Liver (tissue), 9 donors: ENCODE measurements around the gene ITCH. TPM values are rescaled to one million over a fixed set of nuclear protein-coding genes. Genes with fewer than 3 reads are reported as not detected.

Experiments used
- DNase-seq: peaks from one replicate; pipeline ENCODE4 v3.0.0-alpha.2; 2017; ENCODE audit warnings: low spot score
- H3K27ac ChIP-seq, 2 donors: one replicate each; pipeline ENCODE4 v1.7.0; 2013; ENCODE audit warnings: inconsistent platforms in 2 of 2, low read length in 2 of 2, control low read depth in 1 of 2, low read depth in 1 of 2, mild to moderate bottlenecking in 1 of 2
- H3K27me3 ChIP-seq, 4 donors: one replicate each; pipeline versions ENCODE4 v1.6.1 to v1.7.0; 2013; ENCODE audit warnings: low read length in 3 of 4, inconsistent platforms in 1 of 4, mild to moderate bottlenecking in 1 of 4, moderate library complexity in 1 of 4; ENCODE audit not compliant: control insufficient read depth in 4 of 4, insufficient read depth in 4 of 4
- H3K36me3 ChIP-seq, 4 donors: one replicate each; pipeline versions ENCODE4 v1.6.1 to v1.7.0; 2013; ENCODE audit warnings: low read length in 3 of 4, mild to moderate bottlenecking in 3 of 4, low read depth in 1 of 4, moderate library complexity in 1 of 4; ENCODE audit not compliant: control insufficient read depth in 4 of 4, insufficient read depth in 3 of 4
- H3K4me1 ChIP-seq, 4 donors: one replicate each; pipeline versions ENCODE4 v1.6.1 to v1.7.0; 2013; ENCODE audit warnings: low read length in 3 of 4, mild to moderate bottlenecking in 3 of 4, moderate library complexity in 1 of 4; ENCODE audit not compliant: control insufficient read depth in 4 of 4, insufficient read depth in 4 of 4
- H3K4me3 ChIP-seq, 3 donors: one replicate each; pipeline versions ENCODE4 v1.6.1 to v1.7.0; 2013; ENCODE audit warnings: low read length in 3 of 3, control low read depth in 1 of 3, low read depth in 1 of 3, mild to moderate bottlenecking in 1 of 3
- H3K9ac ChIP-seq, 2 donors: one replicate each; pipeline ENCODE4 v1.7.0; 2013; ENCODE audit warnings: low read length in 2 of 2, mild to moderate bottlenecking in 2 of 2, moderate library complexity in 2 of 2, control low read depth in 1 of 2, low read depth in 1 of 2
- H3K9me3 ChIP-seq, 4 donors: one replicate each; pipeline versions ENCODE4 v1.6.1 to v1.7.0; 2013; ENCODE audit warnings: low read length in 3 of 4; ENCODE audit not compliant: control insufficient read depth in 4 of 4
- EGR1 ChIP-seq, 2 donors: IDR thresholded peaks; 2 replicates each; pipeline ENCODE4 v1.6.1; 2016 to 2018; ENCODE audit warnings: antibody characterized with exemption in 2 of 2, low read depth in 2 of 2
- FOXA1 ChIP-seq: IDR thresholded peaks from 2 replicates; pipeline ENCODE4 v1.6.1; 2016; ENCODE audit warnings: antibody characterized with exemption
- FOXA2 ChIP-seq: IDR thresholded peaks from 2 replicates; pipeline ENCODE4 v1.6.1; 2016; ENCODE audit warnings: antibody characterized with exemption
- GABPA ChIP-seq, 2 donors: IDR thresholded peaks in 1 of 2; conservative IDR thresholded peaks in 1 of 2; 2 replicates each; pipeline ENCODE4 v1.6.1; 2016; ENCODE audit warnings: antibody characterized with exemption in 2 of 2, mild to moderate bottlenecking in 1 of 2, moderate library complexity in 1 of 2
- HNF4A ChIP-seq, 2 donors: conservative IDR thresholded peaks; 2 replicates each; pipeline ENCODE4 v1.6.1; 2016; ENCODE audit warnings: antibody characterized with exemption in 2 of 2, mild to moderate bottlenecking in 2 of 2
- HNF4G ChIP-seq: IDR thresholded peaks from 2 replicates; pipeline ENCODE4 v1.6.1; 2016; ENCODE audit warnings: antibody characterized with exemption
- JUND ChIP-seq, 2 donors: IDR thresholded peaks; 2 replicates each; pipeline ENCODE4 v1.6.1; 2016; ENCODE audit warnings: antibody characterized with exemption in 2 of 2
- NR2F2 ChIP-seq: IDR thresholded peaks from 2 replicates; pipeline ENCODE4 v1.6.1; 2016; ENCODE audit warnings: antibody characterized with exemption
- RAD21 ChIP-seq, 2 donors: IDR thresholded peaks; 2 replicates each; pipeline ENCODE4 v1.6.1; 2016; ENCODE audit warnings: antibody characterized with exemption in 2 of 2, mild to moderate bottlenecking in 2 of 2
- RXRA ChIP-seq, 2 donors: IDR thresholded peaks; 2 replicates each; pipeline ENCODE4 v1.6.1; 2017 to 2018; ENCODE audit warnings: antibody characterized with exemption in 2 of 2, mild to moderate bottlenecking in 1 of 2
- SP1 ChIP-seq: IDR thresholded peaks from 2 replicates; pipeline ENCODE4 v1.6.1; 2018; ENCODE audit warnings: antibody characterized with exemption, mild to moderate bottlenecking
- TAF1 ChIP-seq: conservative IDR thresholded peaks from 2 replicates; pipeline ENCODE4 v1.6.1; 2016; ENCODE audit warnings: antibody characterized with exemption, mild to moderate bottlenecking
- YY1 ChIP-seq: IDR thresholded peaks from 2 replicates; pipeline ENCODE4 v1.6.1; 2016; ENCODE audit warnings: antibody characterized with exemption, mild to moderate bottlenecking
- WGBS: extraction: QIAGEN DNeasy Blood & Tissue Kit; methylation state at CpG from one replicate; pipeline ENCODE4 v1.1.7; 2013; 5-methylcytosine and 5-hydroxymethylcytosine counted together
- polyA plus RNA-seq, 2 donors: library from polyadenylated mRNA; stranded (reverse) in 1 of 2; unstranded in 1 of 2; fragments of 200-250 nt in 1 of 2; fragments of >200 nt in 1 of 2; fragmentation: Nextera tagmentation in 1 of 2; extraction: Ambion mirVana in 1 of 2; gene quantifications; one replicate each; pipeline versions ENCODE4 v1.2.1 to v1.2.3, GENCODE V29; 2013 to 2015
- total RNA-seq, 2 donors: library from RNA; depleted of rRNA; stranded (reverse); fragments of >200 nt; gene quantifications; one replicate each; pipeline ENCODE4 v1.2.3, GENCODE V29; 2014
- TF ChIP-seq, protein P1 (sequence below): fragments of 150-350 bp; IDR thresholded peaks from 2 replicates; pipeline ENCODE4 v1.5.1; 2017; ENCODE audit warnings: improper control_type of control experiment, low read depth, low read length; ENCODE audit not compliant: missing input control
- TF ChIP-seq, protein P2 (sequence below): IDR thresholded peaks from 2 replicates; pipeline ENCODE4 v1.6.1; 2016; ENCODE audit warnings: antibody characterized with exemption
- TF ChIP-seq, protein P3 (sequence below): IDR thresholded peaks from 2 replicates; pipeline ENCODE4 v1.6.1; 2016; ENCODE audit warnings: antibody characterized with exemption
- TF ChIP-seq, protein P4 (sequence below): IDR thresholded peaks from 2 replicates; pipeline ENCODE4 v1.6.1; 2016; ENCODE audit warnings: antibody characterized with exemption
- TF ChIP-seq, protein P5 (sequence below): IDR thresholded peaks from 2 replicates; pipeline ENCODE4 v1.6.1; 2016; ENCODE audit warnings: antibody characterized with exemption, mild to moderate bottlenecking
- donor health status: healthy.
- donor health status: healthy.
- donor health status: healthy.
- donor health status: healthy.
- donor health status: healthy.

ITCH gene
- total and polyA plus RNA-seq, 4 donors, result 14.3 to 85.3 (median 25.8) TPM

DNA sequence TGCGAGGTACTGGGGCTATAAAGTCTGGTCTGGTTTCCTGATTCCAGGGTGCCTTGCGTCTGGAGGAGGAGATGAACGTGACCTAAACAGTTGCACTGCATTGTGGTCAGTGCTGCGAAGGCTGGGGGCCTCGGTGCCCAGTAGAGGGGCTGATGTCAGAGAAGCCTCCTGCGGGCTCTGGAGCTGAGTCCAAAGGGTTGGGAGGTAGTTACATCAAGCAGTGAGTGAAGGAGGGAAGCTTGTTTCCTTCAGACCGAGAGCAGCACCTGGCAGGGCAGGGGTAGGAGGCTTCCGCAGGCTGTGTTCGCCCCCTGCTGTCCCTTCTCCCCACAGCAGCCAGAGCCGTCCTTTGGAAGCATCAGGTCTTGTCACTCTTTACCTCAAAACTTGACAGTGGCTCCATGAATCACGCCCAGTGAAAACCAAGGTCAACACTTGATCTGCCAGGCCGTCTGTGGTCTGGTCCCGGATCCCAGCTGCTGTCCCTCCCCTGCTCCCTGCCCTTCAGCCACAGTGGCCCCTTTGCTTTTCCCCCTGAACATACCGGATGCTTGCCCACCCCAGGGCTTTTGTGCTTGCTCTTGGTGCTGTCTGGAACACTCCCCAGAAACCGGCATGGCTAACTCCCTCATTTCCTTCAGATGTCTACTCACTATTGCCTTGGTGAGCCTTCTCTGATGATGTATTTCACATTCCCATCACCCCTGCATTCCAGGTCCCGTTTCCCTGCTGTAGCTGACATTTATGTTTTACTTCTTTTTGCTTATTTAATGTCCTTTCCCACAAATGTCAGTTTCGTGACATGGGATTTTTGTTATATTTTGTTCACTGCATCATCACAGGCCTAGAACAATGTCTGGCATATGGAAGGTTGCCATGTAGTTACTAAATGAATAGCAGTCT is 160.1 kb downstream of the ITCH start:
- WGBS, result 64% methylated on average over 17 of the region's 17 CpGs
- no peak overlapping the region for H3K4me3 ChIP-seq
- H3K4me1 ChIP-seq, result peaks cover 0 to 6% (median 2%) of the 10 kb centered on the region in 4 donors
- H3K9me3 ChIP-seq, result no peaks in the 10 kb centered on the region
- peaks cover 2 to 23% (median 12%) of the 10 kb centered on the region in 4 donors for H3K36me3 ChIP-seq
- no peak overlapping the region for H3K9ac ChIP-seq
- TF ChIP-seq RAD21 (IDR thresholded peaks at IDR 0.05) (peak; percentile 69 to 81), GABPA (IDR thresholded peaks at IDR 0.05 in 1 of 2, conservative IDR thresholded peaks at IDR 0.05 in 1 of 2) (no peak)
- TF ChIP-seq, protein P1, sequence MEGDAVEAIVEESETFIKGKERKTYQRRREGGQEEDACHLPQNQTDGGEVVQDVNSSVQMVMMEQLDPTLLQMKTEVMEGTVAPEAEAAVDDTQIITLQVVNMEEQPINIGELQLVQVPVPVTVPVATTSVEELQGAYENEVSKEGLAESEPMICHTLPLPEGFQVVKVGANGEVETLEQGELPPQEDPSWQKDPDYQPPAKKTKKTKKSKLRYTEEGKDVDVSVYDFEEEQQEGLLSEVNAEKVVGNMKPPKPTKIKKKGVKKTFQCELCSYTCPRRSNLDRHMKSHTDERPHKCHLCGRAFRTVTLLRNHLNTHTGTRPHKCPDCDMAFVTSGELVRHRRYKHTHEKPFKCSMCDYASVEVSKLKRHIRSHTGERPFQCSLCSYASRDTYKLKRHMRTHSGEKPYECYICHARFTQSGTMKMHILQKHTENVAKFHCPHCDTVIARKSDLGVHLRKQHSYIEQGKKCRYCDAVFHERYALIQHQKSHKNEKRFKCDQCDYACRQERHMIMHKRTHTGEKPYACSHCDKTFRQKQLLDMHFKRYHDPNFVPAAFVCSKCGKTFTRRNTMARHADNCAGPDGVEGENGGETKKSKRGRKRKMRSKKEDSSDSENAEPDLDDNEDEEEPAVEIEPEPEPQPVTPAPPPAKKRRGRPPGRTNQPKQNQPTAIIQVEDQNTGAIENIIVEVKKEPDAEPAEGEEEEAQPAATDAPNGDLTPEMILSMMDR, result peak; percentile 41
- DNase-seq, result peak; percentile 62
- H3K27me3 ChIP-seq, result no peaks in the 10 kb centered on the region
- no peak overlapping the region for H3K27ac ChIP-seq

DNA sequence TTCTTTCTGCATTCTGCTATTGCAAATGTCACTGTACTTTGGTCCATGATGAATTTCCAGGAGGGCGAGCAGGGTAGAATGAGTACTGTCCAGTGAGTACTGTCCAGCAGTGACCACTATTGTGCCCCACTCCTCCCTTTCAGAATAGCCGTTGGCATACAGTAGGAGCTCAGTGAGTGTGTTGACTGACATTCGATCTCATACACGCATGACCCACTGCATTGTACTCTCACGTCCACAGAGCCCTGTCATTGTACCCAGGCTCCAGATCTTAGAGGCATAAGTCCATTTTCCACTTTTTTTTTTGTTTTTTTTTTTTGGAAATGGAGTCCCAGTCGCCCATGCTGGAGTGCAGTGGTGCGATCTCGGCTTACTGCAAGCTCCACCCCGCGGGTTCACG is 161.4 kb downstream of the ITCH start:
- DNase-seq, result no peak
- Histone ChIP-seq H3K27me3 (no peaks in the 10 kb centered on the region), H3K4me1 (peaks cover 0 to 6% (median 2%) of the 10 kb centered on the region in 4 donors), H3K27ac (no peak overlapping the region), H3K9ac (no peak overlapping the region), H3K36me3 (peaks cover 2 to 27% (median 16%) of the 10 kb centered on the region in 4 donors), H3K4me3 (no peak overlapping the region), H3K9me3 (no peaks in the 10 kb centered on the region)
- 93% methylated on average over 11 of the region's 11 CpGs for WGBS
- TF ChIP-seq GABPA (IDR thresholded peaks at IDR 0.05 in 1 of 2, conservative IDR thresholded peaks at IDR 0.05 in 1 of 2) (no peak), JUND (IDR thresholded peaks at IDR 0.05) (no peak), RXRA (IDR thresholded peaks at IDR 0.05) (no peak), RAD21 (IDR thresholded peaks at IDR 0.05) (no peak), HNF4G (no peak), FOXA1 (no peak), TAF1 (no peak), SP1 (no peak), EGR1 (IDR thresholded peaks at IDR 0.05; ENCODE audit: low read depth in 2 of 2) (no peak), NR2F2 (no peak), FOXA2 (no peak), HNF4A (conservative IDR thresholded peaks at IDR 0.05) (no peak), YY1 (no peak)
- TF ChIP-seq, protein P2, sequence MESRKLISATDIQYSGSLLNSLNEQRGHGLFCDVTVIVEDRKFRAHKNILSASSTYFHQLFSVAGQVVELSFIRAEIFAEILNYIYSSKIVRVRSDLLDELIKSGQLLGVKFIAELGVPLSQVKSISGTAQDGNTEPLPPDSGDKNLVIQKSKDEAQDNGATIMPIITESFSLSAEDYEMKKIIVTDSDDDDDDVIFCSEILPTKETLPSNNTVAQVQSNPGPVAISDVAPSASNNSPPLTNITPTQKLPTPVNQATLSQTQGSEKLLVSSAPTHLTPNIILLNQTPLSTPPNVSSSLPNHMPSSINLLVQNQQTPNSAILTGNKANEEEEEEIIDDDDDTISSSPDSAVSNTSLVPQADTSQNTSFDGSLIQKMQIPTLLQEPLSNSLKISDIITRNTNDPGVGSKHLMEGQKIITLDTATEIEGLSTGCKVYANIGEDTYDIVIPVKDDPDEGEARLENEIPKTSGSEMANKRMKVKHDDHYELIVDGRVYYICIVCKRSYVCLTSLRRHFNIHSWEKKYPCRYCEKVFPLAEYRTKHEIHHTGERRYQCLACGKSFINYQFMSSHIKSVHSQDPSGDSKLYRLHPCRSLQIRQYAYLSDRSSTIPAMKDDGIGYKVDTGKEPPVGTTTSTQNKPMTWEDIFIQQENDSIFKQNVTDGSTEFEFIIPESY, result no peak
- TF ChIP-seq, protein P3, sequence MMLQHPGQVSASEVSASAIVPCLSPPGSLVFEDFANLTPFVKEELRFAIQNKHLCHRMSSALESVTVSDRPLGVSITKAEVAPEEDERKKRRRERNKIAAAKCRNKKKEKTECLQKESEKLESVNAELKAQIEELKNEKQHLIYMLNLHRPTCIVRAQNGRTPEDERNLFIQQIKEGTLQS, result no peak
- TF ChIP-seq, protein P4, sequence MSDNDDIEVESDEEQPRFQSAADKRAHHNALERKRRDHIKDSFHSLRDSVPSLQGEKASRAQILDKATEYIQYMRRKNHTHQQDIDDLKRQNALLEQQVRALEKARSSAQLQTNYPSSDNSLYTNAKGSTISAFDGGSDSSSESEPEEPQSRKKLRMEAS, result no peak
- TF ChIP-seq, protein P1, result no peak
- TF ChIP-seq, protein P5, sequence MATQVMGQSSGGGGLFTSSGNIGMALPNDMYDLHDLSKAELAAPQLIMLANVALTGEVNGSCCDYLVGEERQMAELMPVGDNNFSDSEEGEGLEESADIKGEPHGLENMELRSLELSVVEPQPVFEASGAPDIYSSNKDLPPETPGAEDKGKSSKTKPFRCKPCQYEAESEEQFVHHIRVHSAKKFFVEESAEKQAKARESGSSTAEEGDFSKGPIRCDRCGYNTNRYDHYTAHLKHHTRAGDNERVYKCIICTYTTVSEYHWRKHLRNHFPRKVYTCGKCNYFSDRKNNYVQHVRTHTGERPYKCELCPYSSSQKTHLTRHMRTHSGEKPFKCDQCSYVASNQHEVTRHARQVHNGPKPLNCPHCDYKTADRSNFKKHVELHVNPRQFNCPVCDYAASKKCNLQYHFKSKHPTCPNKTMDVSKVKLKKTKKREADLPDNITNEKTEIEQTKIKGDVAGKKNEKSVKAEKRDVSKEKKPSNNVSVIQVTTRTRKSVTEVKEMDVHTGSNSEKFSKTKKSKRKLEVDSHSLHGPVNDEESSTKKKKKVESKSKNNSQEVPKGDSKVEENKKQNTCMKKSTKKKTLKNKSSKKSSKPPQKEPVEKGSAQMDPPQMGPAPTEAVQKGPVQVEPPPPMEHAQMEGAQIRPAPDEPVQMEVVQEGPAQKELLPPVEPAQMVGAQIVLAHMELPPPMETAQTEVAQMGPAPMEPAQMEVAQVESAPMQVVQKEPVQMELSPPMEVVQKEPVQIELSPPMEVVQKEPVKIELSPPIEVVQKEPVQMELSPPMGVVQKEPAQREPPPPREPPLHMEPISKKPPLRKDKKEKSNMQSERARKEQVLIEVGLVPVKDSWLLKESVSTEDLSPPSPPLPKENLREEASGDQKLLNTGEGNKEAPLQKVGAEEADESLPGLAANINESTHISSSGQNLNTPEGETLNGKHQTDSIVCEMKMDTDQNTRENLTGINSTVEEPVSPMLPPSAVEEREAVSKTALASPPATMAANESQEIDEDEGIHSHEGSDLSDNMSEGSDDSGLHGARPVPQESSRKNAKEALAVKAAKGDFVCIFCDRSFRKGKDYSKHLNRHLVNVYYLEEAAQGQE, result no peak
